Trophoblast cell (in vitro differentiated cells and primary cell): ENCODE data around the gene RECK.

Experiments used
- DNase-seq, 2 donors: peaks; one replicate each; pipeline ENCODE4 v3.0.0-alpha.2; 2016
- H2AFZ ChIP-seq: 2 replicates; pipeline ENCODE4 v1.6.1; 2013; ENCODE audit warnings: low read length, moderate library complexity, mild to moderate bottlenecking; ENCODE audit not compliant: insufficient read depth, poor library complexity
- H2AK5ac ChIP-seq: 2 replicates; pipeline ENCODE4 v1.6.1; 2013; ENCODE audit warnings: mild to moderate bottlenecking, low read length
- H2BK120ac ChIP-seq: 2 replicates; pipeline ENCODE4 v1.6.1; 2013; ENCODE audit warnings: low read length, mild to moderate bottlenecking, moderate library complexity; ENCODE audit not compliant: insufficient read depth, poor library complexity
- H2BK12ac ChIP-seq: 2 replicates; pipeline ENCODE4 v1.6.1; 2013; ENCODE audit warnings: mild to moderate bottlenecking, low read length, moderate library complexity
- H2BK5ac ChIP-seq: 2 replicates; pipeline ENCODE4 v1.6.1; 2013; ENCODE audit warnings: low read length, low read depth, moderate library complexity, mild to moderate bottlenecking; ENCODE audit not compliant: poor library complexity
- H3K14ac ChIP-seq: 2 replicates; pipeline ENCODE4 v1.6.1; 2013; ENCODE audit warnings: mild to moderate bottlenecking, low read length
- H3K18ac ChIP-seq: 2 replicates; pipeline ENCODE4 v1.6.1; 2013; ENCODE audit warnings: mild to moderate bottlenecking, low read length
- H3K23ac ChIP-seq: 2 replicates; pipeline ENCODE4 v1.6.1; 2013; ENCODE audit warnings: low read length
- H3K27ac ChIP-seq: 2 replicates; pipeline ENCODE4 v1.5.1; 2013; ENCODE audit warnings: low read depth, mild to moderate bottlenecking, inconsistent platforms, low read length, moderate library complexity
- H3K27me3 ChIP-seq: 2 replicates; pipeline ENCODE4 v1.6.1; 2013; ENCODE audit warnings: inconsistent platforms, mild to moderate bottlenecking, low read length, moderate library complexity; ENCODE audit not compliant: insufficient read depth
- H3K36me3 ChIP-seq, 2 experiments: 1 replicate in 1 of 2; 2 replicates in 1 of 2; pipeline ENCODE4 v1.6.1; 2013; ENCODE audit warnings: low read length in 2 of 2, mild to moderate bottlenecking in 2 of 2, moderate library complexity in 1 of 2; ENCODE audit not compliant: insufficient read depth in 2 of 2, control insufficient read depth in 1 of 2
- H3K4ac ChIP-seq: 2 replicates; pipeline ENCODE4 v1.6.1; 2013; ENCODE audit warnings: low read depth, mild to moderate bottlenecking, low read length, moderate library complexity
- H3K4me1 ChIP-seq, 2 experiments: 1 replicate in 1 of 2; 2 replicates in 1 of 2; pipeline ENCODE4 v1.6.1; 2013; ENCODE audit warnings: low read length in 2 of 2, mild to moderate bottlenecking in 2 of 2, moderate library complexity in 1 of 2; ENCODE audit not compliant: insufficient read depth in 2 of 2, control insufficient read depth in 1 of 2
- H3K4me2 ChIP-seq: 2 replicates; pipeline ENCODE4 v1.6.1; 2013; ENCODE audit warnings: inconsistent platforms, mild to moderate bottlenecking, low read length, moderate library complexity
- H3K4me3 ChIP-seq: 2 replicates; pipeline ENCODE4 v1.5.1; 2013; ENCODE audit warnings: mild to moderate bottlenecking, low read depth, low read length, inconsistent platforms
- H3K79me1 ChIP-seq: one replicate; pipeline ENCODE4 v1.6.1; 2013; ENCODE audit warnings: low read length
- H3K79me2 ChIP-seq: 2 replicates; pipeline ENCODE4 v1.6.1; 2013; ENCODE audit warnings: low read length, mild to moderate bottlenecking; ENCODE audit not compliant: control insufficient read depth, insufficient read depth, poor library complexity
- H3K9ac ChIP-seq: 2 replicates; pipeline ENCODE4 v1.6.1; 2013; ENCODE audit warnings: mild to moderate bottlenecking, low read length
- H3K9me3 ChIP-seq: 2 replicates; pipeline ENCODE4 v1.6.1; 2013; ENCODE audit warnings: low read depth, mild to moderate bottlenecking, control low read depth, inconsistent platforms, low read length; ENCODE audit not compliant: insufficient read depth
- H4K12ac ChIP-seq: 2 replicates; pipeline ENCODE4 v1.6.1; 2013; ENCODE audit warnings: low read depth, mild to moderate bottlenecking, low read length, moderate library complexity
- H4K8ac ChIP-seq: 2 replicates; pipeline ENCODE4 v1.6.1; 2013; ENCODE audit warnings: low read depth, mild to moderate bottlenecking, low read length, moderate library complexity
- H4K91ac ChIP-seq: one replicate; pipeline ENCODE4 v1.6.1; 2013; ENCODE audit warnings: low read depth, mild to moderate bottlenecking, low read length, moderate library complexity
- WGBS: extraction: QIAGEN DNeasy Blood & Tissue Kit; methylation state at CpG from one replicate; pipeline ENCODE4 v1.1.7; 2013; ENCODE audit warnings: missing lambda C conversion rate; ENCODE audit not compliant: insufficient read length, insufficient coverage; ENCODE audit errors: extremely low coverage; 5-methylcytosine and 5-hydroxymethylcytosine counted together

RECK gene

GRCh38 chr9:36110434-36110833, 73.7 kb downstream of the RECK start:
- Histone ChIP-seq H3K23ac (no peak overlapping the region), H3K79me2 (no peaks in the 10 kb centered on the region), H3K27me3 (no peaks in the 10 kb centered on the region), H3K79me1 (no peaks in the 10 kb centered on the region), H4K12ac (no peak overlapping the region), H2BK5ac (no peak overlapping the region), H4K91ac (no peak overlapping the region), H4K8ac (no peak overlapping the region), H3K27ac (no peak overlapping the region), H2BK12ac (no peak overlapping the region), H3K4ac (no peak overlapping the region), H3K36me3 (no peaks in the 10 kb centered on the region), H2AFZ (no peak overlapping the region), H3K14ac (no peak overlapping the region), H2BK120ac (no peak overlapping the region), H3K4me2 (no peak overlapping the region), H3K9ac (no peak overlapping the region), H3K4me3 (no peak overlapping the region), H2AK5ac (peak overlapping the region; percentile 29), H3K18ac (no peak overlapping the region), H3K4me1 (no peaks in the 10 kb centered on the region), H3K9me3 (no peaks in the 10 kb centered on the region)
- no peak for DNase-seq
- no CpG with 5 or more reads among the region's 2 CpGs for WGBS

DNA sequence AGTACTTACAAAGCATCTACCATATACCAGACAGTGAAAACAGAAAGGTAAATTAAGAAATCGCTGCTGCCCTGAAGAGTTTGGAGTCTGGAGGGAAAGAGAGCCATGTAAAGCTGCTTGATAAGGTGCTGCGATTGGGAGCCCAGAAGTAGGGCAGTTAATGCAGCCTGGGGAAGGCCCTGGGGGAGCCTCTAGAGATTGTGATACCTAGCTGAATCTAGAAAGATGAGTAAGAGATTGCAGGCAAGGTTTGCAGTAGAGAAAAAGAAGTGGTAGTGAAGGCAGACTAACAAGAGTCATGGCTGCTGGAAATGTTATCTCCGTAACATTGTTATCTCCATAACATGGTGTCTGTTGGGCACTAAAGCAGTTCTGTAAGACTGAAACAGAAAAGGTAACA, 75.8 kb downstream of the RECK start:
- Histone ChIP-seq H2BK12ac (no peak overlapping the region), H2AFZ (no peak overlapping the region), H2BK5ac (no peak overlapping the region), H3K36me3 (no peaks in the 10 kb centered on the region), H3K79me2 (no peaks in the 10 kb centered on the region), H2AK5ac (no peak overlapping the region), H3K18ac (no peak overlapping the region), H3K4me1 (no peaks in the 10 kb centered on the region), H3K4me3 (no peak overlapping the region), H3K79me1 (no peaks in the 10 kb centered on the region), H4K12ac (no peak overlapping the region), H3K4me2 (no peak overlapping the region), H3K23ac (no peak overlapping the region), H2BK120ac (no peak overlapping the region), H3K27me3 (no peaks in the 10 kb centered on the region), H3K9ac (no peak overlapping the region), H3K4ac (no peak overlapping the region), H3K27ac (no peak overlapping the region), H4K91ac (no peak overlapping the region), H4K8ac (no peak overlapping the region), H3K9me3 (no peaks in the 10 kb centered on the region), H3K14ac (no peak overlapping the region)
- no CpG with 5 or more reads among the region's 3 CpGs for WGBS
- no peak for DNase-seq

DNA sequence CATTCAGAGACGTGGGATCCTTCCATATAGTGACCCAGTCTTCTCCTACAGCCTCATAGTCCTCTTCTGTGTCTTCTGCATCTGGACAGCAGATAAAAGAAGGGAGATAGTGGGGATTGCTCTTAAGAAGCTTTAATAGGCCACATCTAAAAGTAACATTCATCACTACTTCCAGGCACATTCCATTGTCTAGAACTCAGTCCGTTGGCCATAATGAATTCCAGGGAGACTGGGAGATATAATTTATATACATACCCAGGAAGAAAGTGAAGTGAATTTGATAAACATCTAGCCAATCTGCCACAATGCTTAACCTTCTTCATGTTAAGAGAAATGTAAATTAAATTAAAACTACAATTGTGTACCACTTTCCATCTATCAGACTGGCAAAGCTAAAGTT, 77.3 kb downstream of the RECK start:
- Histone ChIP-seq H3K4me3 (no peak overlapping the region), H3K79me1 (no peaks in the 10 kb centered on the region), H4K91ac (no peak overlapping the region), H3K79me2 (no peaks in the 10 kb centered on the region), H2BK5ac (no peak overlapping the region), H3K14ac (no peak overlapping the region), H3K4me2 (no peak overlapping the region), H3K36me3 (no peaks in the 10 kb centered on the region), H3K27me3 (no peaks in the 10 kb centered on the region), H2AFZ (no peak overlapping the region), H2BK120ac (no peak overlapping the region), H3K18ac (no peak overlapping the region), H3K4me1 (no peaks in the 10 kb centered on the region), H3K9me3 (no peaks in the 10 kb centered on the region), H3K4ac (no peak overlapping the region), H3K9ac (no peak overlapping the region), H2AK5ac (no peak overlapping the region), H4K8ac (no peak overlapping the region), H2BK12ac (no peak overlapping the region), H3K23ac (no peak overlapping the region), H4K12ac (no peak overlapping the region), H3K27ac (no peak overlapping the region)
- WGBS: no CpG with 5 or more reads among the region's 2 CpGs
- no peak for DNase-seq

- Histone ChIP-seq H3K9ac (no peak overlapping the region), H2BK5ac (no peak overlapping the region)
Observed at GRCh38 chr9:36116593-36116992, 79.9 kb downstream of the RECK start.

More at GRCh38 chr9:36116593-36116992, 79.9 kb downstream of the RECK start:
- Histone ChIP-seq H3K9me3 (no peaks in the 10 kb centered on the region), H3K4me3 (no peak overlapping the region), H4K91ac (no peak overlapping the region), H3K27me3 (no peaks in the 10 kb centered on the region), H3K4me2 (no peak overlapping the region), H3K18ac (no peak overlapping the region), H2BK12ac (no peak overlapping the region), H4K12ac (no peak overlapping the region), H3K79me2 (no peaks in the 10 kb centered on the region), H3K14ac (no peak overlapping the region), H3K27ac (no peak overlapping the region), H3K79me1 (no peaks in the 10 kb centered on the region), H2BK120ac (no peak overlapping the region), H3K23ac (no peak overlapping the region), H3K4me1 (no peaks in the 10 kb centered on the region), H3K4ac (no peak overlapping the region), H2AK5ac (no peak overlapping the region), H3K36me3 (peaks cover 0 to 2% of the 10 kb centered on the region in 2 experiments), H4K8ac (no peak overlapping the region), H2AFZ (no peak overlapping the region)
- DNase-seq: no peak
- no CpG with 5 or more reads among the region's 3 CpGs for WGBS
